ENCODE results near the gene DYNC1H1.
"Not testable (repeated sequence)": the region's sequence is repeated elsewhere in the genome, so short reads cannot be mapped to it uniquely, and the experiment has no call there.

Gene DYNC1H1

GRCh38 chr14:102063808-102064429 lies 99.5 kb downstream of the DYNC1H1 start:
- H3K27me3 Mint-ChIP-seq: no peaks in the 10 kb centered on the region
- peaks cover 6% of the 10 kb centered on the region for H3K4me1 Mint-ChIP-seq
- H3K4me3 Mint-ChIP-seq: no peak overlapping the region
- H3K36me3 Mint-ChIP-seq: no peaks in the 10 kb centered on the region
- ATAC-seq: no peak
- no peak overlapping the region for H3K27ac Mint-ChIP-seq
- H3K9me3 Mint-ChIP-seq: no peaks in the 10 kb centered on the region

GRCh38 chr14:102064590-102064989 lies 100.2 kb downstream of the DYNC1H1 start:
- not testable (repeated sequence) for ATAC-seq, H3K4me3 Mint-ChIP-seq, H3K36me3 Mint-ChIP-seq, H3K9me3 Mint-ChIP-seq, H3K27me3 Mint-ChIP-seq, H3K4me1 Mint-ChIP-seq, H3K27ac Mint-ChIP-seq

GRCh38 chr14:102066041-102066451 lies 101.7 kb downstream of the DYNC1H1 start:
- H3K9me3 Mint-ChIP-seq: no peaks in the 10 kb centered on the region

GRCh38 chr14:102071283-102071998 lies 107.1 kb downstream of the DYNC1H1 start:
- no peak for ATAC-seq
- Mint-ChIP-seq H3K27me3 (no peaks in the 10 kb centered on the region), H3K4me1 (peaks cover 9% of the 10 kb centered on the region), H3K27ac (no peak overlapping the region), H3K36me3 (peaks cover 7% of the 10 kb centered on the region), H3K9me3 (peaks cover 4% of the 10 kb centered on the region), H3K4me3 (no peak overlapping the region)

More at GRCh38 chr14:102066041-102066451, 101.7 kb downstream of the DYNC1H1 start:
- Mint-ChIP-seq H3K27ac (no peak overlapping the region), H3K27me3 (no peaks in the 10 kb centered on the region), H3K36me3 (no peaks in the 10 kb centered on the region), H3K4me3 (no peak overlapping the region), H3K4me1 (peaks cover 6% of the 10 kb centered on the region)
- peak; percentile 36 for ATAC-seq

- Mint-ChIP-seq H3K36me3 (peaks cover 23% of the 10 kb centered on the region), H3K27ac (no peak overlapping the region), H3K4me1 (peaks cover 6% of the 10 kb centered on the region), H3K4me3 (no peak overlapping the region), H3K27me3 (no peaks in the 10 kb centered on the region), H3K9me3 (peaks cover 4% of the 10 kb centered on the region)
- ATAC-seq: no peak
Measured at GRCh38 chr14:102074415-102074964, 110.1 kb downstream of the DYNC1H1 start.

GRCh38 chr14:102075155-102075554 lies 110.8 kb downstream of the DYNC1H1 start:
- H3K36me3 Mint-ChIP-seq: peaks cover 30% of the 10 kb centered on the region
- H3K27me3 Mint-ChIP-seq: no peaks in the 10 kb centered on the region
- no peak for ATAC-seq
- peaks cover 4% of the 10 kb centered on the region for H3K9me3 Mint-ChIP-seq
- H3K4me3 Mint-ChIP-seq: no peak overlapping the region
- no peak overlapping the region for H3K27ac Mint-ChIP-seq
- peaks cover 6% of the 10 kb centered on the region for H3K4me1 Mint-ChIP-seq

GRCh38 chr14:102077382-102077709 lies 113.0 kb downstream of the DYNC1H1 start:
- H3K27ac Mint-ChIP-seq: no peak overlapping the region
- no peak for ATAC-seq
- peaks cover 4% of the 10 kb centered on the region for H3K9me3 Mint-ChIP-seq
- peaks cover 50% of the 10 kb centered on the region for H3K36me3 Mint-ChIP-seq
- no peaks in the 10 kb centered on the region for H3K27me3 Mint-ChIP-seq
- peaks cover 16% of the 10 kb centered on the region for H3K4me1 Mint-ChIP-seq
- H3K4me3 Mint-ChIP-seq: no peak overlapping the region

- peaks cover 59% of the 10 kb centered on the region for H3K36me3 Mint-ChIP-seq
- ATAC-seq, H3K4me3 Mint-ChIP-seq, H3K27ac Mint-ChIP-seq, H3K9me3 Mint-ChIP-seq, H3K27me3 Mint-ChIP-seq: not testable (repeated sequence)
- peaks cover 25% of the 10 kb centered on the region for H3K4me1 Mint-ChIP-seq
Measured at GRCh38 chr14:102078361-102078791, 114.0 kb downstream of the DYNC1H1 start.

- H3K9me3 Mint-ChIP-seq: peaks cover 4% of the 10 kb centered on the region
- no peaks in the 10 kb centered on the region for H3K27me3 Mint-ChIP-seq
- no peak for ATAC-seq
- H3K36me3 Mint-ChIP-seq: peaks cover 64% of the 10 kb centered on the region
- H3K4me3 Mint-ChIP-seq: no peak overlapping the region
- peaks cover 32% of the 10 kb centered on the region for H3K4me1 Mint-ChIP-seq
- H3K27ac Mint-ChIP-seq: peak overlapping the region; percentile 34
Measured at GRCh38 chr14:102078831-102079699, 114.7 kb downstream of the DYNC1H1 start.

GRCh38 chr14:102079700-102079979 lies 115.3 kb downstream of the DYNC1H1 start:
- Mint-ChIP-seq H3K9me3 (no peaks in the 10 kb centered on the region), H3K4me3 (no peak overlapping the region), H3K27me3 (no peaks in the 10 kb centered on the region), H3K36me3 (peaks cover 64% of the 10 kb centered on the region), H3K4me1 (peaks cover 36% of the 10 kb centered on the region), H3K27ac (no peak overlapping the region)
- ATAC-seq: no peak

GRCh38 chr14:102080183-102081080 lies 116.1 kb downstream of the DYNC1H1 start:
- no peaks in the 10 kb centered on the region for H3K27me3 Mint-ChIP-seq
- ATAC-seq: no peak
- H3K36me3 Mint-ChIP-seq: peaks cover 72% of the 10 kb centered on the region
- no peak overlapping the region for H3K4me3 Mint-ChIP-seq
- peaks cover 44% of the 10 kb centered on the region for H3K4me1 Mint-ChIP-seq
- H3K27ac Mint-ChIP-seq: no peak overlapping the region
- H3K9me3 Mint-ChIP-seq: no peaks in the 10 kb centered on the region

GRCh38 chr14:102081231-102082080 lies 117.1 kb downstream of the DYNC1H1 start:
- H3K9me3 Mint-ChIP-seq: no peaks in the 10 kb centered on the region
- H3K27ac Mint-ChIP-seq: no peak overlapping the region
- H3K4me3 Mint-ChIP-seq: no peak overlapping the region
- H3K27me3 Mint-ChIP-seq: no peaks in the 10 kb centered on the region
- H3K4me1 Mint-ChIP-seq: peaks cover 53% of the 10 kb centered on the region
- ATAC-seq: no peak
- peaks cover 80% of the 10 kb centered on the region for H3K36me3 Mint-ChIP-seq

- peaks cover 63% of the 10 kb centered on the region for H3K36me3 Mint-ChIP-seq
- H3K27me3 Mint-ChIP-seq, H3K9me3 Mint-ChIP-seq: not testable (repeated sequence)
Measured at GRCh38 chr14:102084522-102084921, 120.1 kb downstream of the DYNC1H1 start.

GRCh38 chr14:102084931-102085330 lies 120.6 kb downstream of the DYNC1H1 start:
- H3K4me1 Mint-ChIP-seq: peaks cover 74% of the 10 kb centered on the region
- ATAC-seq: no peak
- H3K27me3 Mint-ChIP-seq: no peaks in the 10 kb centered on the region
- H3K4me3 Mint-ChIP-seq: peak overlapping the region; percentile 73
- H3K9me3 Mint-ChIP-seq: no peaks in the 10 kb centered on the region
- H3K36me3 Mint-ChIP-seq: peaks cover 59% of the 10 kb centered on the region
- H3K27ac Mint-ChIP-seq: peak overlapping the region; percentile 44

More at GRCh38 chr14:102084522-102084921, 120.1 kb downstream of the DYNC1H1 start:
- ATAC-seq: not testable (repeated sequence)
- peak overlapping the region; percentile 73 for H3K4me3 Mint-ChIP-seq
- H3K4me1 Mint-ChIP-seq: peaks cover 70% of the 10 kb centered on the region
- peak overlapping the region; percentile 44 for H3K27ac Mint-ChIP-seq

Measured in stimulated activated memory B cell treated with anti-CD40 and anti-IgM and Interleukin-4, amounts not matched to agents 10 μg/mL and 1 μg/mL and 100 μg/mL, for 72 hours (primary cell).